Kidney (tissue), 14 donors: ENCODE data around the gene SPRYD3. TPM values are rescaled to one million over a fixed set of nuclear protein-coding genes. Genes with fewer than 3 reads are reported as not detected.

ENCODE experiments used
- DNase-seq, 5 donors: peaks; one replicate each; pipeline ENCODE4 v3.0.0-alpha.2; 2013 to 2020
- FAIRE-seq: peaks from 2 replicates; lab custom pipeline; 2012; peaks lifted over from hg19 to GRCh38; lab: Jason Lieb, UNC
- H3K27ac ChIP-seq, 2 donors: one replicate each; pipeline ENCODE4 v1.7.0; 2013; ENCODE audit warnings: low read depth in 2 of 2, low read length in 2 of 2, inconsistent platforms in 1 of 2
- H3K27me3 ChIP-seq: one replicate; pipeline ENCODE4 v1.7.1; 2013; ENCODE audit warnings: low read length, inconsistent platforms; ENCODE audit not compliant: control insufficient read depth, insufficient read depth
- H3K36me3 ChIP-seq, 3 donors: one replicate each; pipeline versions ENCODE4 v1.7.0 to v1.7.1; 2013; ENCODE audit warnings: low read length in 3 of 3, control low read depth in 1 of 3, inconsistent platforms in 1 of 3; ENCODE audit not compliant: insufficient read depth in 3 of 3, control insufficient read depth in 2 of 3
- H3K4me1 ChIP-seq, 3 donors: one replicate each; pipeline versions ENCODE4 v1.7.0 to v1.7.1; 2013; ENCODE audit warnings: low read length in 3 of 3, inconsistent platforms in 1 of 3, low read depth in 1 of 3; ENCODE audit not compliant: control insufficient read depth in 2 of 3, insufficient read depth in 2 of 3
- H3K4me3 ChIP-seq, 3 donors: one replicate each; pipeline versions ENCODE4 v1.7.0 to v1.8.1; 2013; ENCODE audit warnings: low read length in 3 of 3, control low read depth in 1 of 3, inconsistent platforms in 1 of 3
- H3K9ac ChIP-seq, 3 donors: one replicate each; pipeline versions ENCODE4 v1.7.0 to v1.7.1; 2013; ENCODE audit warnings: low read length in 3 of 3, control low read depth in 1 of 3, inconsistent platforms in 1 of 3
- H3K9me3 ChIP-seq, 3 donors: one replicate each; pipeline versions ENCODE4 v1.7.0 to v1.7.1; 2013; ENCODE audit warnings: low read length in 3 of 3, control low read depth in 1 of 3, inconsistent platforms in 1 of 3; ENCODE audit not compliant: control insufficient read depth in 2 of 3, insufficient read depth in 1 of 3
- CTCF ChIP-seq: IDR thresholded peaks from 3 replicates; pipeline ENCODE4 v1.5.1; 2012; ENCODE audit warnings: mild to moderate bottlenecking, moderate library complexity, borderline replicate concordance; ENCODE audit not compliant: insufficient read depth; ENCODE audit errors: extremely low read depth
- intact Hi-C: fragments of 100-400 bp; cut with DNase I; formaldehyde crosslinking; loops from one replicate; pipeline ENCODE4 v1.11.1; 2022
- polyA plus RNA-seq: library from polyadenylated mRNA; stranded (reverse); fragments of 350-450 nt; fragmentation: Illumina TruSeq; extraction: RNeasy Lipid Tissue Mini Kit (QIAGEN cat#74804); gene quantifications from one replicate; pipeline ENCODE4 v1.2.3, GENCODE V29; 2014; ENCODE audit warnings: low read depth, low replicate concordance; ENCODE audit not compliant: insufficient read depth
- total RNA-seq: library from RNA; stranded (reverse); fragmentation: NEBNext Ultra II Directional; extraction: Animal tissue kit (Norgen Biotek cat#: 25700); gene quantifications from one replicate; pipeline ENCODE4 v1.2.1, GENCODE V29; 2021
- donor health status: control.
- donor health status: control.
- donor health status: control.
- donor health status: control.
- donor health status: control.
- donor health status: DM: yes; HTN: yes; CAD: no.
- donor health status: Normal renal cell carcinoma (clear cell type).

The SPRYD3 gene
- total and polyA plus RNA-seq, 2 donors from 2014 or later: 40.0 to 72.3 TPM

GRCh38 chr12:53102883-53103807 is 24.0 kb upstream of the SPRYD3 start, which contains the start of gene SOAT2:
SOAT2 (plus strand) TSS chr12:53103486; CDS start chr12:53103578, 92 bp downstream.
- peak in 2 of 5 donors; percentile 39 to 75 for DNase-seq
- FAIRE-seq: no peak
- intact Hi-C loops: no loop called here
- TF ChIP-seq CTCF: no peak
- Histone ChIP-seq H3K4me3 (no peak within 1 kb of the TSS), H3K27me3 (no peaks in the 10 kb centered on the region), H3K9me3 (no peaks in the 10 kb centered on the region), H3K9ac (no peak within 1 kb of the TSS), H3K4me1 (peaks cover 4 to 28% (median 25%) of the 10 kb centered on the region in 3 donors), H3K27ac (peak within 1 kb of the TSS; percentile 76 to 85), H3K36me3 (no peaks in the 10 kb centered on the region)

- FAIRE-seq (no peak), DNase-seq (peak in 2 of 5 donors; percentile 20 to 75)
- intact Hi-C loops: no loop called here
- Histone ChIP-seq H3K27me3 (no peaks in the 10 kb centered on the region), H3K36me3 (no peaks in the 10 kb centered on the region), H3K9me3 (no peaks in the 10 kb centered on the region), H3K9ac (no peak overlapping the region), H3K4me1 (peaks cover 4 to 35% (median 27%) of the 10 kb centered on the region in 3 donors), H3K4me3 (no peak overlapping the region), H3K27ac (peak overlapping the region; percentile 76 to 85)
- no peak for TF ChIP-seq CTCF
Observed at GRCh38 chr12:53101931-53102781, 23.0 kb upstream of the SPRYD3 start.

GRCh38 chr12:53101266-53101665 is 22.1 kb upstream of the SPRYD3 start:
- no peaks in the 10 kb centered on the region for H3K9me3 ChIP-seq
- no peak for TF ChIP-seq CTCF
- peak overlapping the region in 1 of 2 donors; percentile 63 for H3K27ac ChIP-seq
- H3K36me3 ChIP-seq: no peaks in the 10 kb centered on the region
- peaks cover 4 to 39% (median 31%) of the 10 kb centered on the region in 3 donors for H3K4me1 ChIP-seq
- intact Hi-C loops: no loop called here
- FAIRE-seq: no peak
- DNase-seq: no peak
- no peaks in the 10 kb centered on the region for H3K27me3 ChIP-seq
- H3K4me3 ChIP-seq: no peak overlapping the region
- no peak overlapping the region for H3K9ac ChIP-seq
